GM19372 (cell line): ENCODE measurements around the gene PDCD1.

Experiments used
- ATAC-seq: cut with Tn5 transposase; IDR thresholded peaks from one replicate; pipeline ENCODE4 v1.9.1; 2021; ENCODE audit warnings: mild to moderate bottlenecking, low read depth, moderate library complexity; ENCODE audit not compliant: unreplicated experiment

Gene PDCD1

GRCh38 chr2:241895712-241896641 lies 37.3 kb upstream of the PDCD1 start:
- ATAC-seq = no peak

GRCh38 chr2:241895427-241895711 lies 36.7 kb upstream of the PDCD1 start:
- ATAC-seq = no peak

GRCh38 chr2:241894681-241895426 lies 36.2 kb upstream of the PDCD1 start:
- ATAC-seq = no peak

- no peak for ATAC-seq
Measured at GRCh38 chr2:241894056-241894641, 35.5 kb upstream of the PDCD1 start.

GRCh38 chr2:241893265-241893664 lies 34.6 kb upstream of the PDCD1 start:
- ATAC-seq = no peak

- ATAC-seq = no peak
Measured at GRCh38 chr2:241892299-241893137, 33.8 kb upstream of the PDCD1 start.

- no peak for ATAC-seq
Measured at GRCh38 chr2:241891988-241892298, 33.2 kb upstream of the PDCD1 start.

GRCh38 chr2:241891315-241891987 lies 32.8 kb upstream of the PDCD1 start:
- ATAC-seq = no peak

GRCh38 chr2:241890524-241891235 lies 32.0 kb upstream of the PDCD1 start:
- ATAC-seq = no peak

GRCh38 chr2:241888641-241889040 lies 29.9 kb upstream of the PDCD1 start:
- no peak for ATAC-seq

GRCh38 chr2:241887806-241888522 lies 29.3 kb upstream of the PDCD1 start:
- ATAC-seq = no peak

- no peak for ATAC-seq
Measured at GRCh38 chr2:241886840-241887447, 28.2 kb upstream of the PDCD1 start.

- ATAC-seq = no peak
Measured at GRCh38 chr2:241885946-241886643, 27.4 kb upstream of the PDCD1 start.

GRCh38 chr2:241885291-241885945 lies 26.7 kb upstream of the PDCD1 start:
- ATAC-seq = no peak

- ATAC-seq = no peak
Measured at GRCh38 chr2:241884951-241885290, 26.2 kb upstream of the PDCD1 start.

GRCh38 chr2:241882091-241882625 lies 23.5 kb upstream of the PDCD1 start:
- ATAC-seq = peak; percentile 63

- no peak for ATAC-seq
Measured at GRCh38 chr2:241880311-241881073, 21.8 kb upstream of the PDCD1 start.
